PC-9 (cell line): ENCODE measurements around the gene ASPDH.

Experiments
- CTCF ChIP-seq: fragments of 200-600 bp; sonication (generic); conservative IDR thresholded peaks from 2 replicates; pipeline ENCODE4 v1.6.1; 2017; ENCODE audit warnings: mixed run types, antibody characterized with exemption, mild to moderate bottlenecking, moderate library complexity
- EZH2 ChIP-seq: fragments of 200-600 bp; sonication (generic); IDR thresholded peaks from 2 replicates; pipeline ENCODE4 v1.8.0; 2017; ENCODE audit warnings: antibody characterized with exemption, low read depth

- TF ChIP-seq CTCF (no peak), EZH2 (no peak)
Measured at GRCh38 chr19:50462970-50463369, 50.7 kb downstream of the ASPDH start.
